ENCODE measurements around the gene IGFALS.

IGFALS gene

DNA sequence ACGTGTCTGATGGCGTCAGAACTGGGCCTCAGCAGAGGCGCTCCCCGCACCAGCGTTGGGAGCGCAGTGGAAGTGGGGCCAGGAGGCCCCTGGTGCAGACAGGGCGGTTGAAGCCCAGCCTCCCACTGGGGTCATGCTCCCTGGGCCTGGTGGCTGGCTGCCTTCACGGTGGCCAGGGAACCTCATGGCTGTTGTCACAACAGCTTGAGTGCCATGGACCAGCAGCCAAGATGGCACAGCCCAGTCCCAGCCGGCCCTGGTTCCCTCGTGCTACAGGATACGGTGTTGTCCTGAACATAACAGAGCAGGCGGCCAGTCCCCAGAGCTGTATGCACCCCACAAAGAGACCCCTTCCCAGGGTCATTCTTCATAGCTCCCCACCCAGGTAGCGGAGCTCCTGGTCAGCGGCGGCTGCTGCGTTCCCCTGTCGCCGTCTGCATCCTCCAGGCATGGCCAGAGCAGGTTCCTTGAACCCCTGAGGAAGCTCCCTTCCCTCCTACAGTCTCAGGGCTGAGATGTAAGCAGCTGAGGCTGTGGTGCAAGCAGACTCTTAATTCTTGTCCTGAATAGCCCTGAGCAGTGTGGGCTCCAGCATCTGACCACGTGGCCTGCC, 51.8 kb downstream of the IGFALS start:
- Histone ChIP-seq H3K4me3 (ENCODE audit: low read depth in 1 of 2, low read length in 1 of 2) (no peak overlapping the region), H3K36me3 (peaks cover 47% of the 10 kb centered on the region), H3K9me3 (no peaks in the 10 kb centered on the region), H3K27me3 (no peaks in the 10 kb centered on the region), H3K4me1 (ENCODE audit: control insufficient read depth in 1 of 2, insufficient read depth in 1 of 2, low read depth in 1 of 2, low read length in 1 of 2) (no peaks in the 10 kb centered on the region), H3K27ac (no peak overlapping the region)
- TF ChIP-seq, protein P1, sequence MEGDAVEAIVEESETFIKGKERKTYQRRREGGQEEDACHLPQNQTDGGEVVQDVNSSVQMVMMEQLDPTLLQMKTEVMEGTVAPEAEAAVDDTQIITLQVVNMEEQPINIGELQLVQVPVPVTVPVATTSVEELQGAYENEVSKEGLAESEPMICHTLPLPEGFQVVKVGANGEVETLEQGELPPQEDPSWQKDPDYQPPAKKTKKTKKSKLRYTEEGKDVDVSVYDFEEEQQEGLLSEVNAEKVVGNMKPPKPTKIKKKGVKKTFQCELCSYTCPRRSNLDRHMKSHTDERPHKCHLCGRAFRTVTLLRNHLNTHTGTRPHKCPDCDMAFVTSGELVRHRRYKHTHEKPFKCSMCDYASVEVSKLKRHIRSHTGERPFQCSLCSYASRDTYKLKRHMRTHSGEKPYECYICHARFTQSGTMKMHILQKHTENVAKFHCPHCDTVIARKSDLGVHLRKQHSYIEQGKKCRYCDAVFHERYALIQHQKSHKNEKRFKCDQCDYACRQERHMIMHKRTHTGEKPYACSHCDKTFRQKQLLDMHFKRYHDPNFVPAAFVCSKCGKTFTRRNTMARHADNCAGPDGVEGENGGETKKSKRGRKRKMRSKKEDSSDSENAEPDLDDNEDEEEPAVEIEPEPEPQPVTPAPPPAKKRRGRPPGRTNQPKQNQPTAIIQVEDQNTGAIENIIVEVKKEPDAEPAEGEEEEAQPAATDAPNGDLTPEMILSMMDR (IDR thresholded peaks at IDR 0.05), result no peak

DNA sequence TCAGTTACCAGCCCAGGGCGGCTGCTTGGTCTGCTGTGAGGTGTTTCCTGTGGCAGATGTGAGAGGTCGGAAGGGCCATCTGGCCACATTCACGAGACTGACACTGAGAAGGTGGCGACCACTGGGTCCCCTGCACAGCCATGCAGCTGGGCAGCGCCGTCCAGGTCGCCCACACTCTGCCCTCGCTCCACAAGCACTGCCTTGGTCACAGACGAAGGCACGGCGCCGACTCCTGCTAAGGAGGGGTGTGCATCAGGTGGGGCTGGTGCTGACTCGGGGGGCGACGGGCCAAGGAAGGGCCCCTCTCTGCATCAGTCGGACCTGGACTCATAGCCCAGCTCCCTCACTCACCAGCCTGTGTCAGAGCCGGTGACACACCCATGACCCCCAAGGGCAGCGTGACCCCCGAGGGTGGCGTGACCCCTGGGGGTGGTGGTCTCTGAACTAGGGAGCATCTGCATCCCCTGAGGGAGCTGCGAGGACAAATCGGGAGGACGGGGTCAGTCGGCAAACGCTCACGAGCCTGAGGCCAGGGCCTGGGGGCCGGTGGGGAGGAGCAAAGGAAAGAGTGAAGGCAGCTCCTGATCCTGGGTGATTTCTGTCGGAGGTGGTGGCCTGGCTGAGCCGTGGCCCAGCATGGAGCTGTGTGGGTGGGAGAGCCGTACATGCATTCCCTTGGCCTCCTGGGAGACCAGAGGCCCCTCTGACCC, 52.6 kb downstream of the IGFALS start:
- H3K27me3 ChIP-seq, result no peaks in the 10 kb centered on the region
- no peaks in the 10 kb centered on the region for H3K9me3 ChIP-seq
- H3K4me3 ChIP-seq (ENCODE audit: low read depth in 1 of 2, low read length in 1 of 2), result no peak overlapping the region
- no peaks in the 10 kb centered on the region for H3K4me1 ChIP-seq (ENCODE audit: control insufficient read depth in 1 of 2, insufficient read depth in 1 of 2, low read depth in 1 of 2, low read length in 1 of 2)
- TF ChIP-seq, protein P1 (IDR thresholded peaks at IDR 0.05), result no peak
- H3K36me3 ChIP-seq, result peaks cover 39% of the 10 kb centered on the region
- H3K27ac ChIP-seq, result no peak overlapping the region

Data from neutrophil (primary cell).